Pons (tissue), 1 donor: ENCODE results near the gene SORL1.
"Not testable (repeated sequence)": the region's sequence is repeated elsewhere in the genome, so short reads cannot be mapped to it uniquely, and the experiment has no call there.

Experiments
- DNase-seq: peaks from one replicate; pipeline ENCODE4 v3.0.0-alpha.2; 2016; ENCODE audit warnings: low spot score

Gene SORL1

GRCh38 chr11:121503051-121503450 is 50.9 kb downstream of the SORL1 start:
- DNase-seq, result no peak

GRCh38 chr11:121506237-121506636 is 54.1 kb downstream of the SORL1 start:
- DNase-seq, result not testable (repeated sequence)

- DNase-seq, result peak; percentile 92
These were observed 56.3 kb downstream of the SORL1 start for GRCh38 chr11:121508449-121508848.

GRCh38 chr11:121510438-121510837 is 58.3 kb downstream of the SORL1 start:
- no peak for DNase-seq

GRCh38 chr11:121512468-121513465 is 60.7 kb downstream of the SORL1 start:
- DNase-seq, result peak; percentile 76

GRCh38 chr11:121513807-121514206 is 61.7 kb downstream of the SORL1 start:
- no peak for DNase-seq

GRCh38 chr11:121514432-121515334 is 62.6 kb downstream of the SORL1 start:
- no peak for DNase-seq

- DNase-seq, result no peak
These were observed 63.2 kb downstream of the SORL1 start for GRCh38 chr11:121515335-121515671.

GRCh38 chr11:121517996-121518395 is 65.9 kb downstream of the SORL1 start:
- DNase-seq, result no peak

GRCh38 chr11:121520243-121521144 is 68.4 kb downstream of the SORL1 start:
- no peak for DNase-seq

- DNase-seq, result peak; percentile 76
These were observed 69.3 kb downstream of the SORL1 start for GRCh38 chr11:121521145-121522042.

GRCh38 chr11:121522043-121522941 is 70.2 kb downstream of the SORL1 start:
- DNase-seq, result no peak

GRCh38 chr11:121523581-121524232 is 71.6 kb downstream of the SORL1 start:
- DNase-seq, result no peak

GRCh38 chr11:121524233-121524631 is 72.1 kb downstream of the SORL1 start:
- DNase-seq, result peak; percentile 78

GRCh38 chr11:121525376-121525775 is 73.3 kb downstream of the SORL1 start:
- no peak for DNase-seq

- DNase-seq, result no peak
These were observed 78.1 kb downstream of the SORL1 start for GRCh38 chr11:121530257-121530656.

GRCh38 chr11:121533601-121534000 is 81.5 kb downstream of the SORL1 start:
- DNase-seq, result no peak

GRCh38 chr11:121534131-121535093 is 82.3 kb downstream of the SORL1 start:
- DNase-seq, result peak; percentile 88
